ENCODE data around the gene ZNF488.
A peak's percentile ranks its signal among the peaks of the same experiment; 100 is the strongest.

The ZNF488 gene

DNA sequence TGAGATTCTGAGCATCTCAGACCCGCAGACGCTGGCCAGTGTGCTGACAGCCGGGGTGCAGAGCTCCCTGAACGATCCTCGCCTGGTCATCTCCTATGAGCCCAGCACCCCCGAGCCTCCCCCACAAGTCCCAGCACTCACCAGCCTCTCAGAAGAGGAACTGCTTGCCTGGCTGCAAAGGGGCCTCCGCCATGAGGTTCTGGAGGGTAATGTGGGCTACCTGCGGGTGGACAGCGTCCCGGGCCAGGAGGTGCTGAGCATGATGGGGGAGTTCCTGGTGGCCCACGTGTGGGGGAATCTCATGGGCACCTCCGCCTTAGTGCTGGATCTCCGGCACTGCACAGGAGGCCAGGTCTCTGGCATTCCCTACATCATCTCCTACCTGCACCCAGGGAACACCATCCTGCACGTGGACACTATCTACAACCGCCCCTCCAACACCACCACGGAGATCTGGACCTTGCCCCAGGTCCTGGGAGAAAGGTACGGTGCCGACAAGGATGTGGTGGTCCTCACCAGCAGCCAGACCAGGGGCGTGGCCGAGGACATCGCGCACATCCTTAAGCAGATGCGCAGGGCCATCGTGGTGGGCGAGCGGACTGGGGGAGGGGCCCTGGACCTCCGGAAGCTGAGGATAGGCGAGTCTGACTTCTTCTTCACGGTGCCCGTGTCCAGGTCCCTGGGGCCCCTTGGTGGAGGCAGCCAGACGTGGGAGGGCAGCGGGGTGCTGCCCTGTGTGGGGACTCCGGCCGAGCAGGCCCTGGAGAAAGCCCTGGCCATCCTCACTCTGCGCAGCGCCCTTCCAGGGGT lies 35.2 kb downstream of the ZNF488 start:
- DNase-seq, result no peak

DNA sequence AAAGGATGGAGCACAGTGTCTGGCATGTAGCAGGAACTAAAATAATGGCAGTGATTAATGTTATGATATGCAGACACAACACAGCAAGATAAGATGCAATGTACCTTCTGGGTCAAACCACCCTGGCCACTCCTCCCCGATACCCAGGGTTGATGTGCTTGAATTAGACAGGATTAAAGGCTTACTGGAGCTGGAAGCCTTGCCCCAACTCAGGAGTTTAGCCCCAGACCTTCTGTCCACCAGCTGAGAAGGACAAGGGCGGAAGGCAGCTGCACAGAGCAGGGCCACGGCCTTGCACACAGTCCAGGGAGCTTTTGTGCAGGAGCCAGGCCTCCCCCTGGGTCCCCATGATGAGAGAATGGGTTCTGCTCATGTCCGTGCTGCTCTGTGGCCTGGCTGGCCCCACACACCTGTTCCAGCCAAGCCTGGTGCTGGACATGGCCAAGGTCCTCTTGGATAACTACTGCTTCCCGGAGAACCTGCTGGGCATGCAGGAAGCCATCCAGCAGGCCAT lies 35.9 kb downstream of the ZNF488 start, which contains the start of gene RBP3:
TSS of gene RBP3 (plus strand) at position 226 of the 514 bp plus-strand sequence. CDS start at position 348, 122 bp downstream.
- no peak for DNase-seq

DNA sequence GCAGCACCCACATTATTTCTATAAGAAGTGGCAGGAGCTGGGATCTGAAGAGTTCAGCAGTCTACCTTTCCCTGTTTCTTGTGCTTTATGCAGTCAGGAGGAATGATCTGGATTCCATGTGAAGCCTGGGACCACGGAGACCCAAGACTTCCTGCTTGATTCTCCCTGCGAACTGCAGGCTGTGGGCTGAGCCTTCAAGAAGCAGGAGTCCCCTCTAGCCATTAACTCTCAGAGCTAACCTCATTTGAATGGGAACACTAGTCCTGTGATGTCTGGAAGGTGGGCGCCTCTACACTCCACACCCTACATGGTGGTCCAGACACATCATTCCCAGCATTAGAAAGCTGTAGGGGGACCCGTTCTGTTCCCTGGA lies 36.8 kb downstream of the ZNF488 start:
- no peak for DNase-seq

DNA sequence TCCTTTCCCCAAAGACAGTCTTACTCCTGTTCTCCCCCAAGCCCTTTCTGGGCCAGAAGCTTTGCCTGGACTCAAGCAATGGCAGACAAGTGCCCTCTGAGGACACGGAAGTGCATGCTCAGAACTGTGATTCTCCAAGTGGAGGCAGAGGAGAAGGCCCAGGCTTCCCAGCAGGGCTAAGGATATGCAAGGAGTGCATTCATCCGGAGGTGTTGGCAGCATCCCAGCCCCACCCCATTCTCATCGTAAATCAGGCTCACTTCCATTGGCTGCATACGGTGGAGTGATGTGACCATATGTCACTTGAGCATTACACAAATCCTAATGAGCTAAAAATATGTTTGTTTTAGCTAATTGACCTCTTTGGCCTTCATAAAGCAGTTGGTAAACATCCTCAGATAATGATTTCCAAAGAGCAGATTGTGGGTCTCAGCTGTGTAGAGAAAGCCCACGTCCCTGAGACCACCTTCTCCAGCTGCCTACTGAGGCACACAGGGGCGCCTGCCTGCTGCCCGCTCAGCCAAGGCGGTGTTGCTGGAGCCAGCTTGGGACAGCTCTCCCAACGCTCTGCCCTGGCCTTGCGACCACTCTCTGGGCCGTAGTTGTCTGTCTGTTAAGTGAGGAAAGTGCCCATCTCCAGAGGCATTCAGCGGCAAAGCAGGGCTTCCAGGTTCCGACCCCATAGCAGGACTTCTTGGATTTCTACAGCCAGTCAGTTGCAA lies 37.4 kb downstream of the ZNF488 start:
- no peak for DNase-seq

DNA sequence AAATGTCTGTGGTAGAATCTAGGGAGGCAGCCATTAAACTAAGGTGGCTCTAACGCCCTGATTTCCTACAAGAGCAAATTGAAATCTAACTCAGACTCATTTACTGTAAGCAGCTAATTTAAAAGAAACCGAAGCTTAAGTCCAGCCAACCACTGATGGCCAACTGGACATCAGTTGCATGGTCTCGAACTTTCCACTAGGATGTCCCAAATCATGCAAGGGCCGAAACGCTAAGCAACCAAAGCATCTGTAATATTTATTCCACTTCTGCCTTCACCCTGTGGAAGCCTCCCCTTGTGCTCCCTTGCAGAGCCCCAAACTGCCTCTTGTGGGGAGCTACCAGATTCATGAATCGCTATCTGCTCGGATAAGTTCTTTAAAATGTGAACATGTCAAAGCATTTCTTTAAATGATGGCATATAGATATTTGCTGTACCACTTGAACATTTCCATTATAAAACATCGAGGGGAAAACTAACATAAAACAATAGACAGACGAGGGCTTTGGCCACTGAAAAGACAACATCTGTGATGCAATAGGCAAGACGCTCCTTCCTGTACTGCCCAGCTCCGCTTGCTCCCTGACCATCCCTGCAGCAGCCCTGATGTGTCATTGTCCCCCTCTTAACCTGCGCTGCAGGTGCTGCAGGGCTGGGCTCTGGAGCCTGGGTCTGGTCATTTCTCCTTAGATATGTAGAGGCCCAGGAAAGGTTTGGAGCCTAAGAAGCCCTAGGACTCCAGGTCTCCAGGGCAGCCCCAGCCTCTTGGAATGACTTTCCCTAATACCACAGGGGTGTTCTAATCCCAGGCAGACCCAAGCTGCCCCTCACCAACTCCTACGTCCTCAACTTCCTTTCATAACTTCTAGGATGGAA lies 38.9 kb downstream of the ZNF488 start:
- no peak for DNase-seq

DNA sequence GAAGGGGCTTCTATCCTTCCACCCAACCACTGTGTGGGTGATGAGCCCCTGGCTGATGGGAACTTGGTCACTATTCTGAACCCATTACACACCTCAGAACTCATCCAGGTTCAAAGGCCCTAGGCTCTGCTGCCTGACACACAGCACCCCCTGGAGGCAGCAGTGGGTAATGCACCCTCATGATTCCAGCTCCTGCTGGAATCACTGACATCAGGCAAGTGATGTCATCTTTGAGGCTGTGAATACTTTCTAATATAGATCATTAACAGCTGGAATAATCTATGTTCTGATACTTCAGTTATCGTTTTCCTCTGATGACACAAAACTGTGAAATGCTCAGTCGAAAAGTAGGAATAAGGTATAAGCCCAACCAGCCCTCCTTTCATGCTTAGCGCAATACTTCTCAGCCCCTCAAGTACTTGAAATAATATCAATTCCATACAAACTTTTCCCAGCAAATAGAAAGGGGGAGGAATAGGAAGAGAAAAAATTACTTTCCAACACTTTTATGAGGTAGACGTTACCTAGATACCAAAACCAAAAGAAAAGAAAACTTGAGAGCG lies 43.4 kb downstream of the ZNF488 start:
- DNase-seq, result peak; percentile 91

DNA sequence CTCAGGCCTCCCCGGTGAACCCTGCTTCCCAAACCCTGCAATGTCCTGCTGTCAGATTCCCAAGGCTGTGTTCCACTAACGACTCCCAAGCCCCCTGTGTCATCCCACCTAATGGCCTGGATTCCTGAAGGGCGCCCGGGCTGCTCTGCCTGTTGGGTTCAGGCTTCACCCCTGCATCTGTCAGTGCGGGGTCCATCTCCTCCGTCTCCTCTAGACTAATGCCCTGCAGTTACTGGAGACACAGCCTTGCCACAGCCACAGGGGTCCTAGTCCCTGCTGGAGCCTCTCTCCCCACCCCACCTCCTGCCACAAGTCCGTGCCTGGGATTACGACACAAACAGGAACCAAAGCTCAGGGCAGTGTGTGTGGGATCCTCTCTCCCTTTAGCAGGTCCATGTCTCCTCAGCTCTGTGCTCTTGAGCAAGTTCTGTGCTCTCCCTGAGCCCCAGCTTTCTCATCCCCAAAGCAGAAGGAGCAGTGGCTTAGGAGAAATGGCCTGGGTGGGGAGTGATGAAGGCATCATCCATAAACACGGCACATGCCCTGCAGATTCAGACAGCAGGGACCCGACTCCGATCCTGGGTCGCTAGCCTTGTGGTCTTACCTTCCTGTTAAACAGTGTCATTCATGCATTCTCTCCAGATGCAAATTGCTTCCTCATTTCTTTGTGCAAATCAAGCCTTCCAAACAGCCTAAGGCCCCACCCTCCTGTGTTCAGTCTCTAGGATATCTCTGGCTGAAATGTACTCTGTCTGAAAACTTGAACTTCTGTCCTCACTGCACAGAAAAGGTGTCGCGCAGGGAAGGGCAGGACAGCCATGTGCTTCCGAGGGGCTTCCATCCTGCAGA lies 44.1 kb downstream of the ZNF488 start:
- no peak for DNase-seq

DNA sequence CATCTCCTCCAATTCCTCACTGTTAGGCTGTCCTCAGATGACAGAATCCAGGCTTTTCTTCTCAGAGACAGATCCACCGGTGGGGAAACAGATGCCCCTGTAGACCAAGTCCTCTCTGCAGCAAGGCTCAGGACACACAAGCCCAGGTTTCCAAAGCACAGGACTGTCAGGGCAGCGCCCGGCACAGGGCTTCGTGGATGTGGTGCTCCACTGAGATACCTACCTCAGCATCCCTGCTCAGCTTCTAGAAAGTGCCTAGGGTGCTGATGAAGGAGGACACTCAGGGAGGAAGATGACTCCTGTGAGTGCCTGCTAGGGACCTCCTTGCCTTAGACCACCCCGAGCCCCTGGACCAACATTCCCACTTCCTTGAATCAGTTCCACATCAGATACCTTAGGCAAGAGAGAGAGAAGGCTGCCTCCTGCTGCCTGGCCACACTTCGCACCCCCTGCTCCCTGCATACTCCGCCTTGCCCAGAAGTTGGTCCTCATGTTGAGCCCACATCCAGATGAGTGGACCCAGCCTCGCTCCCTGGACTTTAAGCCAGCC lies 44.8 kb downstream of the ZNF488 start:
- DNase-seq, result no peak

DNA sequence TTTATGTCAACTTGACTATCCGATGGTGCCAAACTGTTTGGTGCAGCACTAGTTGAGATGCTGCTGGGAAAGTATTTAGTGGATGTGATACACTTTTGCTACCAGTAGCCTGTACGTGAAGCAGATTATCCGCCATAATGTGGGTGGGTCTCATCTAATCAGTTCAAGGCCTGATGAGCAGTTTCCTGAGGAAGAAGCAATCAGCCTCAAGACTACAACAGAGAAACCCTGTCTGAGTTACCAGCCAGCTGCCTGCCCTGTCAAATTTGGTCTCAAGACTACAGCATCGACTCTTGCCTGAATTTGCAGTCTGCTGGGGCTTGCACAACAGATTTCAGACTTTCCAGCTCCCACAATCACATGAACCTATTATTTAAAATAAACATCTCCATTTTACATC lies 46.8 kb downstream of the ZNF488 start:
- DNase-seq, result no peak

DNA sequence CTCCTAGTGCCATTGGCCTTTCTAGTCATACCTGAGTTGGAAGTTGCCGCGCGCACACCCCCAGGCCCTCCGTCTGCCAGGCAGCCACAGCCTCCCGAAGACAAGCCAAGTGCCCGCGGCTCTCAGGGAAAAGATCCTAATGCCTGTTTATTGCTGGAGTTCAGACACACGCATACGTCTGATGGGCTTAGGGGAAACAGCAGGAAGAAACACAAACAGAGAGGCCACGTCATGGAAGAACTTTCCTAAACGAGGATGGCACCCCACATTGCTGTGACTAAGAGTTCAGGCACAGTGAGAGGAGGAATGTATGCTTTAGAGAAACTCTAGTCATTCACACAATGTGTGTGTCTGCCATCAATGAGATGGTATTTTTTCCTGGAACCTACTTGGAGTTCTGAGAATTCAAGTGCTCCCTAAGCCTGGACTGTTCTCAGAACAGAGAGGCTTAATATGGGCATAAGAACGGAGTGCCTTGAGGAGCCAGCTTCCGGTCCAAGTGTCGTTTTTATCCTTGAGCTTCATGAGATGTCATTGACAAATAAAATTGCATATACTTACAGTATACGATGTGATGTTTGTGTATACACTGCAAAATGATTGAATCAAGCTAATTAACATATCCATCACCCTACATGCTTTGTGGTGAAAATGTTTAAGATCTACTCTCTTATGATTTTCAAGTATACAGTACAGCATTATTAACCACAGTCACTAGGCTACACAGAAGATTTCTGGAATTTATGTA lies 47.5 kb downstream of the ZNF488 start:
- no peak for DNase-seq

DNA sequence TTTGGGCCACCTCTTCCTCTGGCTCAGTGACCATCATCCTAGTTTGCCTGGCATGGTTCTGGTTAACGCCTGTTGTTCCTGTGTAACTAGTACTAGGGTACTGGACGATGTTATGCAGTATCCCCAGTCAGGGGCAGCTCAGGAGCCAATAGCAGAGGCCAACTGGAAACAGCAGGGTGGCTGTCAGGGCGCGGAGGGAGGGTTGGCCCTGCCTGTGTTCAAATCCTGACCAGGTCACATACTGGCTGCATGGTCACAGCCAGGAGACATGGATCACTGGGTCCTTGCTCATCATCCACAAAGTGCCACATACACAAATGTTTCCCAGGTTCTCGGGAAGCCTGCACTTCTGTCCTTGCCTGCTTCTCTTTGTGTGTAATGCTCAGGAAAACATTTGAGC lies 48.2 kb downstream of the ZNF488 start:
- DNase-seq, result no peak

DNA sequence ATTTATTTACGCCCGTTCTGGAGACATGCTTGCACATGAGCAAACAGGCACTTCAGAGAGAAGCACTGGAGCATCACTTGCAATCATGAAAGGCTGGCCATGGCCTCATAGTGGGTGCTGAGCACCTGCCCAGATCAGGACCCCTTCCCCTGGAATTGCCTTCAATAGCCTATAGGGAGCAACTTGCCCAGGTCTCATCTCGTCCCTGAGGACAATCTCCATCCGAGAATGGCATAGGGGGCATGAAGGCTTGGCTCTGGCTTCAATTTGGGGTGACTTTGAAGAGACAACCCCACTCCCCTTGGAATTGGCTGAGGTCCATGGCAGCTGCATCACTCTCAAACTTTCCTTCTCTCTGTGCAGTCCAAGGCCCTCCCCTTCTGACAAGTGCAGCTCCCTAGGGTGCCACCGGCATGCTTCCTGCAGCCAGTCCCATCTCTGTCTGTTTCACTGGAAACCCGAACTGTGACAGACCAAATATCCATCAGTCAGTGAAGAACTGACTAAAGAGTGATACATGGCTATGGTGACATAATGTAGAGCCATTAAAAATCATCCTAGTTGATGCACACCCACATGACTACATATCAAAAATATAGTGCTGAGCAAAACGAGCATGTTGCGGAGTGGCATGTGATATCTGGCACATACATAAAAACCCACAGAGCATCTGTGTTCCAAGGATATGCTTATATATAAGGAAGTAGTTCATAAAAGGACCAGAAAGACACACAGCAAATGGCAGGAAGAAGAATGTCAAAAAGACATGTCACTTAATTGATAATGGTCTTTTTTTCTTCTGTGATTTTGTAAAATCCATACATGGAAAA lies 49.4 kb downstream of the ZNF488 start:
- no peak for DNase-seq

DNA sequence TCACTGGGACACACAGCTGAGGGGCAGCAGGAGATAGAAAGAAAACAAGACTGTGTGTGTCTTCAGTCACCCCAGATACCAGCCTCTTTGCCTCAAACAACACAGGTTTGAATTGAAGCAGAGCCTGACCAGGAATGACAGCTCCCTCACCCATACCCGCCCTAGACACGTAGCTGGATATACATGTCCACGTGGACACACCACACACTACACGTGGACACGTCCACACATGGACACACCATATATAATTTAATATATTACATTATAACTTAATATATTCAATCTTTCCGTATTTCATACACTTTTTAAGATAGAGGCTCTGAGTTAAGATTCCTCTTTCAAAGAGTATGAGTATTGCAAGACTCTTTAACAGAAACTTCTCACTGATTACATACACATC lies 50.6 kb downstream of the ZNF488 start:
- DNase-seq, result no peak

DNA sequence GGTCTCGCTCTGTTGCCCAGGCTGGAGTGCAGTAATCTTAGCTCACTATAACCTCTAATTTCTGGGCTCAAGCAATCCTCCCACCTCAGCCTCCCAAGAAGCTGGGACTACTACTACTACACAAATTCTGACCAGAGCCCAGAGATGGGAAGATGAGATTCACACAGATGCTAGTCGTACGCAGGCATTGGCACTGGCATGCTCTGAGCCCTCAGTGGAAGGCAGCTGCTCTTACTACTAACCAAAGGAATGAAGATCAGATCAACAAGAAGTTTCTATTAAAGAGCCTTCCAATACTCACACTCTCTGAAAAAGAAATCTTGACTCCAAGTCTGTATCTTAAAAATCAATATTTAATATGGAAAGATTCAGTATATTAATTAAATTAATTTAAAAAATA lies 51.1 kb downstream of the ZNF488 start:
- no peak for DNase-seq

DNA sequence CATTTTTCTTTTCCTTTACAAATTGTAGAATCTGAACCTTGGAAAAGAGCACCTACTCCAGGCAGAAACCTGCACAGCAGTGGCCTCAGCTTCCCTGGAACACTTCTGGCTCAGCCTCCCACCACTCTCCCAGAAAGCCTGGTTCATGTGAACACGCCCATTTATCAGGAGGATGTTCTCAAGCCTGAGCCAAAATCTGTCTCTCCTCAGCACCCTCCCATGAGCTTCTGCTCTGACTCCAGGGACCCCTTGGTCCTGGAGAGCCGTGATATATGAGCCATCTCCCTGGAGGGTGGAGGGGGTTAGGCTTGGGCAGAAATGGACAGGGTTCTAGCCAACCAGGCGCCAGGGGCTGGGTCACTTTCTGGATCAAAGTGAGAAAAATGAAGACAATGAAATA lies 51.7 kb downstream of the ZNF488 start:
- no peak for DNase-seq

DNA sequence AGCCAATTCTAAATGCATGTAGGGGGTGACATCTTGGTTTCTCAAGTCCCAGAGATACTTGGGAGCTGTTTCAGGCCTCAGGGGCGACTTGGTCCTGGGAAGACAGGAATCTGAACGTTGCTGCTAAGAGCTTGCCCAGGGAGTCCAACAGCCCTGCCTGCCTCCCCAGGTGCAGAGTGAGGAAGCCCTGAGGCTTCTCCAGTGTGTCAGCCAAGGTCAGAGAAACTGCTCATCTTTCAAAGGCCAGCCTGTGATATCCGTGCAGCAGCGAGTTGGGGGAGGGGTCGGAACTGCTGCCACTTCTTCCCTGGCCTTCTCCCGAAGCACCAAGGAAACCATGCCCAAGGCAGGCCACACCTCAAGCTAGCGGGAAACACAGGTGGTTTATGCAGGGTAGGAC lies 52.1 kb downstream of the ZNF488 start:
- DNase-seq, result no peak

DNA sequence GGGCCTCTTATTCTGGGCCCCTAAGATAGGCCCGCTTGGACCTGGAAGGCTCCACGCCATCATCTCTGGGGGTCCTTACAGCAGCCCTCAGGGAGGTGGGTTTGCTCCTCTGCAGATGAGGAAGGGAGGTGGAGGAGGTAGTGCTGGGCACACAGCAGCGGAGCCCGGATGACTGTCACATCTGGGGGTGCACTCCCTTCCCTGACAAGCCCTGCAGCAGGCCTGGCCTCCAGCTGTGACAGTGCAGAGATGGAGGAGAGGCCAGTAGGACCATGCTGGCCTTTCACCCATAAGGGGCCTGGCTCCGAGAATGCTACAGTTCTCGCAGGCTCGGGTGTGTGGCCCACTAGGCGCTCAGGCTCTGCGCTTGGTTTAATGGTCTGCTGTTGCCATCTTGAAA lies 52.6 kb downstream of the ZNF488 start:
- DNase-seq, result no peak

DNA sequence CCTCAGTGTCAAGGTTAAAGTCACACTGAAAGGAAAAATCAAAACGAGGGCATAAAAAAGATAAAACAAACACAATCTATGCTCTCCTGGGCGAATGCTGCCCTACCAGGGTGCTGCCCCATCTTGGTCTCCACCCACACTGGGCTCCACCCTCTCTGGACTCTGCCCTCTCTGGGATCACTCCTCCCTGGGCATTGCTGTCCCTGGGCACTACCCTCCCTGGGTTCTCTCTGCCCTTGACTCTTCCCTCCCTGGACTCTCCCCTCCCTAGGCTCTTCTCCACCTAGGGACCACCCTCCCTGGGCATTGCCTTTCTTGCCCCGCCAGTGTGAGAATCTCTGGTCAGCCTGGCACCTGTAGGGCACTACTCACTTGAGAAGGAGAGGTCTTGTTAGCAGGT lies 53.3 kb downstream of the ZNF488 start:
- DNase-seq, result no peak

DNA sequence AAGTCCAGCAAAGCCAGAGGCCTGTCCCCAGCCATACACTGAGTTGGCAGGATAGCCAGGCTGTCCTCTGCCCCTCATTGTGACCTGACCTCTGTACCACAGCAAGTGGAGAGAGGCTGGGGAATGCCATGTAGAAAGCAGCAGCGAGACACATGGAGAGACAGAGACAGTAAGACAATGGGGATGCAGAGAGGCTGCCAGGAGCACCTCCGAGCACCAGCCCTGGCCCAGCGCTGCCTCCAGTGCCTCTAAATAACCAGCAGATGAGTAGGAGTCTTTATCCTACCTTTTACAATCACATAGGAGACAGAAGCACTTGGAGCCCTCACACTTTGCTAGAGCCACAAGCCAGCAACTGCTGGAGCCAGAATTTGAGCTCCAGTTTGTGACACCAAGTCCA lies 53.7 kb downstream of the ZNF488 start:
- no peak for DNase-seq

DNA sequence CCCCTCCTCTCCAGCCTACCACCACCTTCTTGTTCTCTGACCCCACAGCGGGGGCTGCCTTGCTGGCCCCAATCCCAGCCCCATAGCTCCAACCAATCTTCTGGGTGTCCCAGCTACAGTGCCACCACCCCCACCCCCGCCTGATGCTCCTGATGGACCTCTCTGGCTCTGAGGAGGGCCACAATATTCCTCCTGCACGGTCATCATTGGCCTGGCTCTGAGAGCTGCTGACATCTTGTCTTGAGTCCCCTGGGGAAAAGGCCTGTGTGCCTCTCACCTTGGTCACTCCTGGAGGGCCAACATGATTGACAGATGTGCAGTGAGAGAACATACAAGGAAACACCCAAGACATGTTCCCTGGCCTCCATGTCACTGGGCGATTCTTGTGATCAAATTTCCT lies 54.2 kb downstream of the ZNF488 start:
- no peak for DNase-seq

All from activated CD8-positive, alpha-beta memory T cell treated with anti-CD3 and anti-CD28 coated beads, Interleukin-2, amount 50 U/mL, for 48 hours (primary cell).